ENCODE results near the gene FAAP24. TPM values are rescaled to one million over a fixed set of nuclear protein-coding genes. Genes with fewer than 3 reads are reported as not detected.

FAAP24 gene, protein sequence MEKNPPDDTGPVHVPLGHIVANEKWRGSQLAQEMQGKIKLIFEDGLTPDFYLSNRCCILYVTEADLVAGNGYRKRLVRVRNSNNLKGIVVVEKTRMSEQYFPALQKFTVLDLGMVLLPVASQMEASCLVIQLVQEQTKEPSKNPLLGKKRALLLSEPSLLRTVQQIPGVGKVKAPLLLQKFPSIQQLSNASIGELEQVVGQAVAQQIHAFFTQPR
- total RNA-seq = 2.2 and 5.5 TPM in 2 replicates

DNA sequence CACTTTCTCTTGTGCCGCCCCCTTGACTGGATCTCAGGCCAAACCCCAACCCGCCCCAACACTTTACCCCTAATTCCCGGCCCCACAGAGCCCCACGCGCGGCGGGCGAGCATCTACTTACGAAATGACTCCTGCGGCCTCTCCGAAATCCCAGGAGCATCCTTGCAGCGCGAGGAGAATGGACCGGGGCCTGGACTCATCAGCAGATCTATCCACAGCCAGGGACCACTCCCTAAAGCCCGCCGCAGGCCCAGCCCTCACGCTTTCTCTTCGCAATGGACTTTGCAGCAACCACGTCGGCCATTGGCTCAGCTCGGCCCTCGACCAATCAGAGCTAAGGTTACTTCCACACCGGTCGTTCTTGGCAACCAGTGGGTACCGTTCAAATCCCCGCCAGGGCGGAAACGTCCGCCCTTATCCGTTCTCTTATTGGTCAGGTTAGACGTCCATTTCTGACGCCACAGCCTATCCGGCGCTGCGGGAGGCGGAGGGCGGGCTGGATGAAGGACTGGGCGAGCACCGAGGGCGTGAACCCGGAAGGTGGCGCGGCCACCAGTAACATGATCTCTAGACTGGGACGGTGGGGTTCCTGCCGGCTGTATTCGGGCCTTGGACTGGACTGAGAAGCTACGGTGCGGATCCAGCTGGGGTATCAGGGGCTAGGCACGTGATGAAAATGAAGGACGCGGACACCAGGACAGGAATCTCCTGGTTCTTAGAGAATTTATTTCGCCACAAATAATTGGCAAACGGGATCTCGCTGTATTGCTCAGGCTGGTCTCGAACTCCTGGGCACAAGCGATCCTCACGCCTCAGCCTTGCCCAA is at the start of gene FAAP24, which contains the start of gene CEP89:
FAAP24 (plus strand) TSS at position 528 of the 826 bp plus-strand sequence. CDS start 955 bp downstream, outside the sequence.
CEP89 (minus strand) TSS at position 244 of the 826 bp plus-strand sequence; CDS start at position 160, 84 bp downstream.

Other genes starting within 250 kb of the FAAP24 start
- not detected in 2 replicates for gene SLC7A9, start 102.5 kb upstream of the FAAP24 start, total RNA-seq
- 22.8 and 35.0 TPM in 2 replicates for gene CEP89, start 284 bp upstream of the FAAP24 start, total RNA-seq
- 0.54 and 1.3 TPM in 2 replicates for gene RHPN2, start 92.6 kb downstream of the FAAP24 start, total RNA-seq
- 5.2 and 8.2 TPM in 2 replicates for gene GPATCH1, start 108.9 kb downstream of the FAAP24 start, total RNA-seq
- not detected in 2 replicates for gene WDR88, start 159.9 kb downstream of the FAAP24 start, total RNA-seq
- gene LRP3, start 222.1 kb downstream of the FAAP24 start, total RNA-seq = 16.4 and 19.7 TPM in 2 replicates